Neuronal stem cell (in vitro differentiated cells): Measurements from ENCODE around the gene POLDIP2.

Experiments used
- DNase-seq: peaks from one replicate; pipeline ENCODE4 v3.0.0-alpha.2; 2013; ENCODE audit warnings: low spot score
- H2AFZ ChIP-seq: one replicate; pipeline ENCODE4 v1.6.1; 2013; ENCODE audit warnings: mild to moderate bottlenecking, low read length, inconsistent platforms
- H2AK5ac ChIP-seq: 2 replicates; pipeline ENCODE4 v1.6.1; 2013; ENCODE audit warnings: low read depth, mild to moderate bottlenecking, inconsistent platforms, low read length, moderate library complexity, mixed read lengths
- H2BK120ac ChIP-seq: 2 replicates; pipeline ENCODE4 v1.6.1; 2013; ENCODE audit warnings: low read depth, mild to moderate bottlenecking, inconsistent platforms, low read length, moderate library complexity, mixed read lengths
- H2BK12ac ChIP-seq: one replicate; pipeline ENCODE4 v1.6.1; 2013; ENCODE audit warnings: low read length, inconsistent platforms
- H2BK15ac ChIP-seq: 2 replicates; pipeline ENCODE4 v1.6.1; 2013; ENCODE audit warnings: mild to moderate bottlenecking, low read length, inconsistent platforms, mixed read lengths
- H2BK5ac ChIP-seq: one replicate; pipeline ENCODE4 v1.6.1; 2013; ENCODE audit warnings: inconsistent platforms, mild to moderate bottlenecking, low read length, moderate library complexity
- H3K14ac ChIP-seq: one replicate; pipeline ENCODE4 v1.6.1; 2013; ENCODE audit warnings: low read length, inconsistent platforms
- H3K18ac ChIP-seq: 2 replicates; pipeline ENCODE4 v1.6.1; 2013; ENCODE audit warnings: low read length, inconsistent platforms
- H3K23ac ChIP-seq: 2 replicates; pipeline ENCODE4 v1.6.1; 2013; ENCODE audit warnings: low read depth, mild to moderate bottlenecking, mixed read lengths, low read length, inconsistent platforms; ENCODE audit not compliant: poor library complexity
- H3K27ac ChIP-seq: replicated peaks from 3 replicates; pipeline ENCODE4 v1.5.1; 2013; ENCODE audit warnings: low read length, inconsistent platforms
- H3K27me3 ChIP-seq, 3 experiments: 2 replicates each; pipeline ENCODE4 v1.6.1; 2013; ENCODE audit warnings: low read length in 3 of 3, mild to moderate bottlenecking in 2 of 3, inconsistent platforms in 1 of 3, low read depth in 1 of 3, mixed read lengths in 1 of 3, moderate library complexity in 1 of 3; ENCODE audit not compliant: control insufficient read depth in 3 of 3, insufficient read depth in 3 of 3
- H3K36me3 ChIP-seq, 2 donors: replicated peaks in 1 of 2; 2 replicates each; pipeline ENCODE4 v1.6.1; 2013; ENCODE audit warnings: low read length in 2 of 2; ENCODE audit not compliant: control insufficient read depth in 2 of 2, insufficient read depth in 2 of 2
- H3K4ac ChIP-seq: 2 replicates; pipeline ENCODE4 v1.6.1; 2013; ENCODE audit warnings: inconsistent platforms, mild to moderate bottlenecking, low read length, moderate library complexity
- H3K4me1 ChIP-seq, 2 donors: 1 replicate in 1 of 2; 2 replicates in 1 of 2; pipeline ENCODE4 v1.6.1; 2013; ENCODE audit warnings: low read length in 2 of 2, low read depth in 1 of 2; ENCODE audit not compliant: control insufficient read depth in 2 of 2, insufficient read depth in 1 of 2
- H3K4me2 ChIP-seq: one replicate; pipeline ENCODE4 v1.6.1; 2013; ENCODE audit warnings: mild to moderate bottlenecking, low read length, inconsistent platforms; ENCODE audit not compliant: insufficient read depth, poor library complexity, severe bottlenecking
- H3K4me3 ChIP-seq, 2 donors: 2 replicates each; pipeline ENCODE4 v1.5.1; 2013; ENCODE audit warnings: low read length in 2 of 2, mild to moderate bottlenecking in 2 of 2, inconsistent platforms in 1 of 2, moderate library complexity in 1 of 2
- H3K79me1 ChIP-seq: one replicate; pipeline ENCODE4 v1.6.1; 2013; ENCODE audit warnings: low read depth, mild to moderate bottlenecking, inconsistent platforms, low read length, moderate library complexity
- H3K9ac ChIP-seq: one replicate; pipeline ENCODE4 v1.6.1; 2013; ENCODE audit warnings: mild to moderate bottlenecking, low read depth, low read length, inconsistent platforms; ENCODE audit not compliant: poor library complexity
- H3K9me3 ChIP-seq, 2 donors: replicated peaks in 1 of 2; 2 replicates each; pipeline versions ENCODE3 to v1.6.1; 2013; ENCODE audit warnings: low read length in 2 of 2, mild to moderate bottlenecking in 2 of 2, inconsistent platforms in 1 of 2, low read depth in 1 of 2, mixed read lengths in 1 of 2, moderate library complexity in 1 of 2; ENCODE audit not compliant: control insufficient read depth in 2 of 2, insufficient read depth in 1 of 2
- H4K8ac ChIP-seq: one replicate; pipeline ENCODE4 v1.6.1; 2013; ENCODE audit warnings: low read depth, mild to moderate bottlenecking, inconsistent platforms, low read length, moderate library complexity
- H4K91ac ChIP-seq: one replicate; pipeline ENCODE4 v1.6.1; 2013; ENCODE audit warnings: low read length, low read depth, mild to moderate bottlenecking, inconsistent platforms; ENCODE audit not compliant: poor library complexity
- WGBS, 2 donors: extraction: QIAGEN DNeasy Blood & Tissue Kit; methylation state at CpG; one replicate each; pipeline ENCODE4 v1.1.7; 2013; ENCODE audit warnings: missing lambda C conversion rate in 2 of 2, mixed read lengths in 1 of 2; ENCODE audit not compliant: insufficient read length in 2 of 2, insufficient replicate concordance in 1 of 2; ENCODE audit errors: extremely low coverage in 2 of 2; 5-methylcytosine and 5-hydroxymethylcytosine counted together

The POLDIP2 gene

DNA sequence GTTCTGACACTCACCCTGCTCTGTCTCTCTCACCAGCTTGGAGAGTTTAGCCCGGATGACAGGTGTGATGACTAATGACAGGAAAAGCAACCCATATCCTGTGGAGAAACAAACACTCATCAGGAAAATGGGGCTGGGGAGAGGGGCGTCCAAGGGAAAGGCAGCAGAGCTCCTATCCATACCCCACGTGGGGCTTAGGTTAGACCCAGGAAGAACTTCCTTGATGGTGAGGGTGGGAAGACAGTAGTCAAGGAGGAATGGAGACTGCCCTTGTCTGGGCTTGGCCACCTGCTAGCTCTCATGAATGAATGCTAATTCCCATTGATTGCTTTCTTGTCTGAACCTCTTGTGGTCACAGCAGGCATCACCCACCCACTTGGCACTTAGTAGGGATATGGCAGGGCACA lies 44.9 kb upstream of the POLDIP2 start:
- no peak overlapping the region for H2AFZ ChIP-seq
- no peak overlapping the region for H2BK120ac ChIP-seq
- no peak overlapping the region for H4K91ac ChIP-seq
- peaks cover 6 to 14% of the 10 kb centered on the region in 2 donors for H3K4me1 ChIP-seq
- no peak overlapping the region for H4K8ac ChIP-seq
- no peak overlapping the region for H2BK5ac ChIP-seq
- no peaks in the 10 kb centered on the region for H3K9me3 ChIP-seq
- H3K79me1 ChIP-seq, result no peaks in the 10 kb centered on the region
- no peak overlapping the region for H3K4me2 ChIP-seq
- H3K27me3 ChIP-seq, result peaks cover 0 to 19% (median 0%) of the 10 kb centered on the region in 3 experiments
- no CpG with 5 or more reads among the region's 3 CpGs for WGBS, 2 donors
- no peak overlapping the region for H3K14ac ChIP-seq
- DNase-seq, result no peak
- H2AK5ac ChIP-seq, result no peak overlapping the region
- H3K18ac ChIP-seq, result no peak overlapping the region
- no peak overlapping the region for H3K27ac ChIP-seq
- H3K36me3 ChIP-seq, result peaks cover 2 to 24% of the 10 kb centered on the region in 2 donors
- no peak overlapping the region for H3K4ac ChIP-seq
- H3K4me3 ChIP-seq, result no peak overlapping the region
- no peak overlapping the region for H2BK15ac ChIP-seq
- peak overlapping the region; percentile 10 for H3K9ac ChIP-seq
- H3K23ac ChIP-seq, result no peak overlapping the region
- H2BK12ac ChIP-seq, result no peak overlapping the region

DNA sequence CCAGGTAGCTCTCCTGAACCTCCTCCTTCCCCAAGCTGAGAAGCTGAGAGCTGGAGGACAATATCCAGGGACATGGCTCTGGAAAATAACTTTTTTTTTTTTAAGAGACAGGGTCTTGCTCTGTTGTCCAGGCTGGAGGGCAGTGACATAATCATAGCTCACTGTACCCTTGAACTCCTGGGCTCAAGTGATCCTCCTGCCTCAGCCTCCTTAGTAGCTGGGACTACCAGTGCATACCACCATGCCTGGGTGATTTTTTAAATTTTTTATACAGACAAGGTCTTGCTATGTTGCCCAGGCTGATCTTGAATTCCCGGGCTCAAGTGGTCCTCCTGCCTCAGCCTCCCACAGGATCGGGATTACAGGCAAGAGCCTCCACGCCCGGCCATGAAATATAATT lies 42.5 kb upstream of the POLDIP2 start:
- Histone ChIP-seq H2AK5ac (no peak overlapping the region), H2AFZ (no peak overlapping the region), H2BK5ac (no peak overlapping the region), H3K4me2 (no peak overlapping the region), H3K4me1 (peaks cover 1 to 9% of the 10 kb centered on the region in 2 donors), H4K8ac (no peak overlapping the region), H3K14ac (no peak overlapping the region), H3K79me1 (no peaks in the 10 kb centered on the region), H3K9me3 (no peaks in the 10 kb centered on the region), H3K4me3 (no peak overlapping the region), H3K4ac (no peak overlapping the region), H3K9ac (no peak overlapping the region), H3K27ac (no peak overlapping the region), H3K18ac (no peak overlapping the region), H3K36me3 (peaks cover 7 to 48% of the 10 kb centered on the region in 2 donors), H3K23ac (no peak overlapping the region), H4K91ac (no peak overlapping the region), H2BK120ac (no peak overlapping the region), H3K27me3 (peaks cover 0 to 5% (median 0%) of the 10 kb centered on the region in 3 experiments), H2BK15ac (no peak overlapping the region), H2BK12ac (no peak overlapping the region)
- no peak for DNase-seq
- WGBS, 2 donors, result no CpG with 5 or more reads among the region's 4 CpGs

- no peak overlapping the region for H3K4me2 ChIP-seq
- H2AFZ ChIP-seq, result no peak overlapping the region
- no peak overlapping the region for H3K4me3 ChIP-seq
- H3K18ac ChIP-seq, result no peak overlapping the region
- DNase-seq, result no peak
- no peak overlapping the region for H2BK120ac ChIP-seq
- peak overlapping the region; percentile 9 for H3K9ac ChIP-seq
- no peak overlapping the region for H3K23ac ChIP-seq
- H2BK15ac ChIP-seq, result no peak overlapping the region
- no peak overlapping the region for H2BK12ac ChIP-seq
- no peaks in the 10 kb centered on the region for H3K9me3 ChIP-seq
- H3K27me3 ChIP-seq, result no peaks in the 10 kb centered on the region
- peaks cover 1 to 7% of the 10 kb centered on the region in 2 donors for H3K4me1 ChIP-seq
- no peak overlapping the region for H3K27ac ChIP-seq
- no peak overlapping the region for H2AK5ac ChIP-seq
- WGBS, 2 donors, result no CpG with 5 or more reads among the region's 6 CpGs
- no peak overlapping the region for H3K4ac ChIP-seq
- H3K14ac ChIP-seq, result no peak overlapping the region
- no peak overlapping the region for H4K91ac ChIP-seq
- H3K79me1 ChIP-seq, result no peaks in the 10 kb centered on the region
- no peak overlapping the region for H4K8ac ChIP-seq
- H3K36me3 ChIP-seq, result peaks cover 7 to 62% of the 10 kb centered on the region in 2 donors
- H2BK5ac ChIP-seq, result no peak overlapping the region
Measured at GRCh38 chr17:28398280-28398981, 41.1 kb upstream of the POLDIP2 start.

GRCh38 chr17:28397687-28398279 lies 40.5 kb upstream of the POLDIP2 start:
- no peak overlapping the region for H3K9ac ChIP-seq
- no peak overlapping the region for H3K27ac ChIP-seq
- no peak overlapping the region for H2BK12ac ChIP-seq
- no peak overlapping the region for H2BK15ac ChIP-seq
- no peak overlapping the region for H3K4ac ChIP-seq
- H3K4me1 ChIP-seq, result peaks cover 1 to 7% of the 10 kb centered on the region in 2 donors
- H2AK5ac ChIP-seq, result no peak overlapping the region
- H2AFZ ChIP-seq, result no peak overlapping the region
- H3K4me3 ChIP-seq, result no peak overlapping the region
- no CpG with 5 or more reads among the region's 7 CpGs for WGBS, 2 donors
- H4K91ac ChIP-seq, result no peak overlapping the region
- no peak overlapping the region for H2BK120ac ChIP-seq
- H3K18ac ChIP-seq, result no peak overlapping the region
- H3K36me3 ChIP-seq, result peaks cover 7 to 67% of the 10 kb centered on the region in 2 donors
- peak overlapping the region; percentile 47 for H3K23ac ChIP-seq
- H3K4me2 ChIP-seq, result no peak overlapping the region
- no peak overlapping the region for H4K8ac ChIP-seq
- H3K14ac ChIP-seq, result no peak overlapping the region
- no peak overlapping the region for H2BK5ac ChIP-seq
- H3K79me1 ChIP-seq, result no peaks in the 10 kb centered on the region
- no peak for DNase-seq
- no peaks in the 10 kb centered on the region for H3K9me3 ChIP-seq
- no peaks in the 10 kb centered on the region for H3K27me3 ChIP-seq
